ENCODE results near the gene COG5. TPM values are rescaled to one million over a fixed set of nuclear protein-coding genes. Genes with fewer than 3 reads are reported as not detected.

Gene COG5
- total and polyA plus RNA-seq, 9 of the 15 experiments (the other 6 are each of a cell fraction or from before 2014, with no cell fraction given), result 15.3 to 75.1 (median 56.4) TPM

- ATAC-seq, result no peak
- ChIA-PET CTCF (ENCODE audit: low intra/inter-chr PET ratio) (no interaction called here), POLR2A (interaction anchor here (1.1 to 1.9 kb wide), 2 partner anchors 8 to 14 kb away, joined by 5 to 6 read pairs; no protein-coding TSS in a partner anchor)
- no peaks in the 10 kb centered on the region for H3K4me1 ChIP-seq (replicated peaks in 1 of 2; ENCODE audit: control insufficient read depth in 2 of 2, insufficient read depth in 2 of 2, low read length in 2 of 2)
- H3K27ac ChIP-seq (ENCODE audit: extremely low read depth, low read depth, low read length), result no peak overlapping the region
- H3K36me3 ChIP-seq (ENCODE audit: control insufficient read depth, insufficient read depth, low read length), result peaks cover 5% of the 10 kb centered on the region; the same call in 1 of the 3 replicates
- no peaks in the 10 kb centered on the region for H4K20me1 ChIP-seq (replicated peaks; ENCODE audit: control insufficient read depth, insufficient read depth, low read length)
- BruUV-seq (replicated peaks), result no TSS peak
- no peaks in the 10 kb centered on the region for H3K79me2 ChIP-seq (ENCODE audit: control insufficient read depth, insufficient read depth, low read length)
- H3K9ac ChIP-seq (ENCODE audit: insufficient read depth in 1 of 2, low read depth in 2 of 2, low read length in 2 of 2), result no peak overlapping the region
- in situ Hi-C loops (cut with MboI) (no loop called here), intact Hi-C loops (cut with micrococcal nuclease) (no loop called here)
- H2AFZ ChIP-seq (ENCODE audit: low read depth, low read length), result no peak overlapping the region
- FAIRE-seq, result no peak
- 82% methylated on average over 5 of the region's 5 CpGs for WGBS (ENCODE audit: insufficient coverage, low coverage, missing lambda C conversion rate)
- H3K27me3 ChIP-seq (ENCODE audit: control insufficient read depth in 2 of 2, insufficient read depth in 2 of 2, low read length in 2 of 2), result no peaks in the 10 kb centered on the region
- H3K4me3 ChIP-seq, result no peak overlapping the region
- no peaks in the 10 kb centered on the region for H3K9me1 ChIP-seq (ENCODE audit: control insufficient read depth, insufficient read depth, low read length)
- TF ChIP-seq NR3C1 (CRISPR knock-in tag; IDR thresholded peaks at IDR 0.05) (no peak), HNRNPK (IDR thresholded peaks at IDR 0.05; ENCODE audit: low read depth, low read length, poor library complexity, severe bottlenecking) (peak; percentile 51)
- no peak overlapping the region for H3K4me2 ChIP-seq (ENCODE audit: insufficient read depth, low read length)
- no peaks in the 10 kb centered on the region for H3K9me3 ChIP-seq (replicated peaks; ENCODE audit: control insufficient read depth, insufficient read depth, low read depth, low read length)
- DNase-seq (ENCODE audit: extremely low read depth in 1 of 4, low spot score in 3 of 4), result no peak
These were observed 305.0 kb downstream of the COG5 start for GRCh38 chr7:107258737-107259136.

GRCh38 chr7:107255602-107256001 is 308.1 kb downstream of the COG5 start:
- H3K36me3 ChIP-seq (ENCODE audit: control insufficient read depth, insufficient read depth, low read length), result no peaks in the 10 kb centered on the region
- no peak for DNase-seq (ENCODE audit: extremely low read depth in 1 of 4, low spot score in 3 of 4)
- H3K9ac ChIP-seq (ENCODE audit: insufficient read depth in 1 of 2, low read depth in 2 of 2, low read length in 2 of 2), result no peak overlapping the region
- no peak overlapping the region for H3K4me2 ChIP-seq (ENCODE audit: insufficient read depth, low read length)
- H3K27ac ChIP-seq (ENCODE audit: extremely low read depth, low read depth, low read length), result no peak overlapping the region
- H3K9me1 ChIP-seq (ENCODE audit: control insufficient read depth, insufficient read depth, low read length), result no peaks in the 10 kb centered on the region
- CTCF ChIA-PET (ENCODE audit: low intra/inter-chr PET ratio), result no interaction called here
- in situ Hi-C loops (cut with MboI), result no loop called here
- POLR2A ChIA-PET, result no interaction called here
- intact Hi-C loops (cut with micrococcal nuclease), result no loop called here
- FAIRE-seq, result no peak
- no peaks in the 10 kb centered on the region for H3K4me1 ChIP-seq (replicated peaks in 1 of 2; ENCODE audit: control insufficient read depth in 2 of 2, insufficient read depth in 2 of 2, low read length in 2 of 2)
- H3K79me2 ChIP-seq (ENCODE audit: control insufficient read depth, insufficient read depth, low read length), result no peaks in the 10 kb centered on the region
- H2AFZ ChIP-seq (ENCODE audit: low read depth, low read length), result no peak overlapping the region
- no peak overlapping the region for H3K4me3 ChIP-seq
- H3K9me3 ChIP-seq (replicated peaks; ENCODE audit: control insufficient read depth, insufficient read depth, low read depth, low read length), result no peaks in the 10 kb centered on the region
- 95% methylated on average over 4 of the region's 4 CpGs for WGBS (ENCODE audit: insufficient coverage, low coverage, missing lambda C conversion rate)
- TF ChIP-seq RBM25 (IDR thresholded peaks at IDR 0.05; ENCODE audit: low read depth, low read length, severe bottlenecking) (peak; percentile 35), NCOA4 (IDR thresholded peaks at IDR 0.05; ENCODE audit: partially characterized antibody) (no peak), SNIP1 (IDR thresholded peaks at IDR 0.05; ENCODE audit: low read depth) (no peak)
- TF ChIP-seq, protein P1, sequence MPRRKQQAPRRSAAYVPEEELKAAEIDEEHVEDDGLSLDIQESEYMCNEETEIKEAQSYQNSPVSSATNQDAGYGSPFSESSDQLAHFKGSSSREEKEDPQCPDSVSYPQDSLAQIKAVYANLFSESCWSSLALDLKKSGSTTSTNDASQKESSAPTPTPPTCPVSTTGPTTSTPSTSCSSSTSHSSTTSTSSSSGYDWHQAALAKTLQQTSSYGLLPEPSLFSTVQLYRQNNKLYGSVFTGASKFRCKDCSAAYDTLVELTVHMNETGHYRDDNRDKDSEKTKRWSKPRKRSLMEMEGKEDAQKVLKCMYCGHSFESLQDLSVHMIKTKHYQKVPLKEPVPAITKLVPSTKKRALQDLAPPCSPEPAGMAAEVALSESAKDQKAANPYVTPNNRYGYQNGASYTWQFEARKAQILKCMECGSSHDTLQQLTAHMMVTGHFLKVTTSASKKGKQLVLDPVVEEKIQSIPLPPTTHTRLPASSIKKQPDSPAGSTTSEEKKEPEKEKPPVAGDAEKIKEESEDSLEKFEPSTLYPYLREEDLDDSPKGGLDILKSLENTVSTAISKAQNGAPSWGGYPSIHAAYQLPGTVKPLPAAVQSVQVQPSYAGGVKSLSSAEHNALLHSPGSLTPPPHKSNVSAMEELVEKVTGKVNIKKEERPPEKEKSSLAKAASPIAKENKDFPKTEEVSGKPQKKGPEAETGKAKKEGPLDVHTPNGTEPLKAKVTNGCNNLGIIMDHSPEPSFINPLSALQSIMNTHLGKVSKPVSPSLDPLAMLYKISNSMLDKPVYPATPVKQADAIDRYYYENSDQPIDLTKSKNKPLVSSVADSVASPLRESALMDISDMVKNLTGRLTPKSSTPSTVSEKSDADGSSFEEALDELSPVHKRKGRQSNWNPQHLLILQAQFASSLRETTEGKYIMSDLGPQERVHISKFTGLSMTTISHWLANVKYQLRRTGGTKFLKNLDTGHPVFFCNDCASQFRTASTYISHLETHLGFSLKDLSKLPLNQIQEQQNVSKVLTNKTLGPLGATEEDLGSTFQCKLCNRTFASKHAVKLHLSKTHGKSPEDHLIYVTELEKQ (CRISPR knock-in tag; IDR thresholded peaks at IDR 0.05), result no peak
- no TSS peak for BruUV-seq (replicated peaks)
- no peaks in the 10 kb centered on the region for H4K20me1 ChIP-seq (replicated peaks; ENCODE audit: control insufficient read depth, insufficient read depth, low read length)
- no peaks in the 10 kb centered on the region for H3K27me3 ChIP-seq (ENCODE audit: control insufficient read depth in 2 of 2, insufficient read depth in 2 of 2, low read length in 2 of 2)
- ATAC-seq, result no peak
